Spinal cord (tissue), 10 donors: ENCODE measurements around the gene SHISA3. TPM values are rescaled to one million over a fixed set of nuclear protein-coding genes. Genes with fewer than 3 reads are reported as not detected.

Source experiments
- DNase-seq, 6 donors: peaks; one replicate each; pipeline versions ENCODE4 v3.0.0 to v3.0.0-alpha.2; 2013 to 2015; ENCODE audit warnings: low spot score in 6 of 6, low read depth in 4 of 6
- H3K27ac ChIP-seq: one replicate; pipeline ENCODE4 v1.5.1; 2013; ENCODE audit warnings: low read depth, low read length, control low read depth
- H3K27me3 ChIP-seq: one replicate; pipeline ENCODE4 v1.6.1; 2013; ENCODE audit warnings: low read length; ENCODE audit not compliant: control insufficient read depth, insufficient read depth
- H3K36me3 ChIP-seq: one replicate; pipeline ENCODE4 v1.6.1; 2013; ENCODE audit warnings: low read length; ENCODE audit not compliant: control insufficient read depth, insufficient read depth
- H3K4me1 ChIP-seq: one replicate; pipeline ENCODE4 v1.6.1; 2013; ENCODE audit warnings: low read length; ENCODE audit not compliant: control insufficient read depth, insufficient read depth
- H3K4me3 ChIP-seq: one replicate; pipeline ENCODE4 v1.5.1; 2013; ENCODE audit warnings: low read depth, low read length, control low read depth
- H3K9me3 ChIP-seq: one replicate; pipeline ENCODE4 v1.6.1; 2013; ENCODE audit warnings: low read length; ENCODE audit not compliant: control insufficient read depth, insufficient read depth
- WGBS: methylation state at CpG from one replicate; pipeline ENCODE4 v1.1.5; 2013; ENCODE audit warnings: missing lambda C conversion rate; ENCODE audit not compliant: insufficient coverage; 5-methylcytosine and 5-hydroxymethylcytosine counted together
- polyA plus RNA-seq, 2 donors: library from polyadenylated mRNA; unstranded; fragments of 120-200 nt; gene quantifications; one replicate each; pipeline ENCODE4 v1.2.1, GENCODE V29; 2013; ENCODE audit not compliant: insufficient read length in 2 of 2
- total RNA-seq, 2 donors: library from RNA; depleted of rRNA in 1 of 2; stranded (reverse); fragments of 120-200 nt in 1 of 2; fragments of >200 nt in 1 of 2; gene quantifications; one replicate each; pipeline versions ENCODE4 v1.2.3 to v1.2.4, GENCODE V29; 2013 to 2014
- donor health status: healthy.

The SHISA3 gene
- total and polyA plus RNA-seq, 4 donors = 0.99 to 5.0 (median 2.6) TPM

- DNase-seq = no peak
- WGBS = 77% methylated on average over 14 of the region's 19 CpGs
- Histone ChIP-seq H3K36me3 (no peaks in the 10 kb centered on the region), H3K27me3 (no peaks in the 10 kb centered on the region), H3K27ac (no peak overlapping the region), H3K4me1 (no peaks in the 10 kb centered on the region), H3K4me3 (no peak overlapping the region), H3K9me3 (no peaks in the 10 kb centered on the region)
Measured at GRCh38 chr4:42425146-42426065, 28.1 kb downstream of the SHISA3 start.

- Histone ChIP-seq H3K27me3 (no peaks in the 10 kb centered on the region), H3K4me1 (no peaks in the 10 kb centered on the region), H3K27ac (no peak overlapping the region), H3K4me3 (no peak overlapping the region), H3K36me3 (no peaks in the 10 kb centered on the region), H3K9me3 (no peaks in the 10 kb centered on the region)
- WGBS = 67% methylated on average over 1 of the region's 2 CpGs
- DNase-seq = peak in 1 of 6 donors; percentile 41
Measured at GRCh38 chr4:42428036-42428435, 30.7 kb downstream of the SHISA3 start.

GRCh38 chr4:42436928-42437565, 39.8 kb downstream of the SHISA3 start:
- WGBS = 100% methylated on average over 1 of the region's 7 CpGs
- DNase-seq = peak in 1 of 6 donors; percentile 74
- no peaks in the 10 kb centered on the region for H3K9me3 ChIP-seq
- no peak overlapping the region for H3K4me3 ChIP-seq
- H3K27ac ChIP-seq = no peak overlapping the region
- H3K4me1 ChIP-seq = no peaks in the 10 kb centered on the region
- H3K27me3 ChIP-seq = no peaks in the 10 kb centered on the region
- peaks cover 3% of the 10 kb centered on the region for H3K36me3 ChIP-seq

GRCh38 chr4:42440083-42440482, 42.8 kb downstream of the SHISA3 start:
- no peak overlapping the region for H3K4me3 ChIP-seq
- no peak overlapping the region for H3K27ac ChIP-seq
- WGBS = 100% methylated on average over 4 of the region's 4 CpGs
- H3K36me3 ChIP-seq = peaks cover 3% of the 10 kb centered on the region
- no peaks in the 10 kb centered on the region for H3K9me3 ChIP-seq
- H3K4me1 ChIP-seq = no peaks in the 10 kb centered on the region
- no peaks in the 10 kb centered on the region for H3K27me3 ChIP-seq
- no peak for DNase-seq

DNA sequence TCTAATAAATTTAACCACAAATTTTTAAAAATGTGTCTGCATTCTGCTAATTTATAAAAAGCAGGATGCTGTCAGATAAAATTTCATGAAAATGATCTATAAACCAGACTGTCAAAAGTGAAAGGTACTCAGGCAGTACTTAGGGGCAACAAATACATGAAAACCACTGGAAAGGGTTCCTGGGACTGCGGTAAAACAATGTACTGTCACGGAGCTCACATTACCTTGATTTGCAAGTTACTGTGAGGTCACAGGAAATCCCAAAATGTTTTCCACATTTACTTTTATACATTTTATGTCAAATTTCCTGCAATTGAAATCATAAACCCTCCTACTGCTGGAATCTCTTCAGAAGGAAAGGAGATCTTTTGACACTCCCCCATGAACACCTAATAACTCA, 45.3 kb downstream of the SHISA3 start:
- H3K4me3 ChIP-seq = no peak overlapping the region
- no peaks in the 10 kb centered on the region for H3K27me3 ChIP-seq
- no peaks in the 10 kb centered on the region for H3K4me1 ChIP-seq
- no peaks in the 10 kb centered on the region for H3K9me3 ChIP-seq
- 89% methylated on average over 2 of the region's 2 CpGs for WGBS
- no peaks in the 10 kb centered on the region for H3K36me3 ChIP-seq
- no peak overlapping the region for H3K27ac ChIP-seq
- DNase-seq = no peak

GRCh38 chr4:42445038-42445437, 47.8 kb downstream of the SHISA3 start:
- peaks cover 2% of the 10 kb centered on the region for H3K36me3 ChIP-seq
- no peaks in the 10 kb centered on the region for H3K4me1 ChIP-seq
- no peaks in the 10 kb centered on the region for H3K9me3 ChIP-seq
- no peak overlapping the region for H3K4me3 ChIP-seq
- no peak for DNase-seq
- H3K27ac ChIP-seq = no peak overlapping the region
- no peaks in the 10 kb centered on the region for H3K27me3 ChIP-seq
- no CpG with 5 or more reads among the region's 5 CpGs for WGBS

- 50% methylated on average over 2 of the region's 5 CpGs for WGBS
- H3K27me3 ChIP-seq = no peaks in the 10 kb centered on the region
- H3K4me3 ChIP-seq = no peak overlapping the region
- DNase-seq = no peak
- no peaks in the 10 kb centered on the region for H3K4me1 ChIP-seq
- H3K27ac ChIP-seq = no peak overlapping the region
- H3K36me3 ChIP-seq = peaks cover 2% of the 10 kb centered on the region
- no peaks in the 10 kb centered on the region for H3K9me3 ChIP-seq
Measured at GRCh38 chr4:42446823-42447222, 49.5 kb downstream of the SHISA3 start.

Other genes with a start within 250 kb of the SHISA3 start
- 1 to 10 TPM; 1.4 to 5.0 TPM for gene BEND4, start 244.8 kb upstream of the SHISA3 start, total RNA-seq
- gene BEND4, start 244.8 kb upstream of the SHISA3 start, polyA plus RNA-seq = 1 to 10 TPM; 2.8 to 3.6 TPM